GM12873 (cell line): Measurements from ENCODE around the gene CASS4.

Experiments used
- TF ChIP-seq, protein P1 (sequence below): IDR thresholded peaks from 2 replicates; pipeline ENCODE4 v1.5.1; 2012; ENCODE audit warnings: low read depth, mild to moderate bottlenecking, moderate library complexity, low read length, control low read depth; ENCODE audit not compliant: insufficient read depth; ENCODE audit errors: missing control alignments

The CASS4 gene

DNA sequence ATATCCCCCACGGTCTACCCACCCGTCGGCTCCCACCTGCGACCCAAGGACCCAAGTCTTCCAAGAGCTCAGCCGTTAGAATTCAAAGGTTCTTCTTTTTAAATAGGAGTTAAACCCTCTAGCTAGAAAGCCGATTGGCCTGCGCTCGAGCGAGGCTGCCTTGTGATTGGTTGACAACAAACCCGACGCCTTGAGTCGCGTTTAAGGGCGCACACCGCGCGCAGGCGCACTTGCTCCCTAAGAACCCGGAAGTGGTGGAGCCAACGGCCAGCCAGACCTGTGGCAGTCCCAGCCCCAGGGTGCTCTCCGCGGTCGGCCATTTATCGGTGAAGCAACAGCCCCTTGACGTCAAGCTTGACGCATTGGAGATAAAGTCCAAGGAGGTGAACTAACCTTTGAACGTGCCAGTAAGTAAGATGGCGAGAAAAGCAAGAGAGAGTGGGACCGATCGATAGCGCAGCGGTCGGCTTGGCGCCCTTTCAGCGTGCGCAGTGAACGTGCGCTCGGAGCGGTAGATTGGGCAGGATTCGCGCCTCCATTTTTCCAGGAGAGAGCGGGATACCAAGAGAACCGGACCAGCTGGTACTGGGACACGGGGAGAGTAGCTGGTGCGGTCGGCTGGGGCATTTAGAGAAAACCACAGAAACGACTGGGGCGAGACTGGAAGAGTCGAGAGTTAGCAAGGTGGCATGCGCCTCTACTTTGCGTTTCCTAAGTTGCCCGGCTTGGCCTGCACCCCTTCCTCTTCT, 19.8 kb upstream of the CASS4 start, which contains the start of the genes AURKA and CSTF1:
TSS of gene AURKA (minus strand) at position 84 of the 749 bp plus-strand sequence. CDS start 4,018 bp downstream, outside the sequence.
TSS of gene CSTF1 (plus strand) at position 514 of the 749 bp plus-strand sequence. CDS start 2,908 bp downstream, outside the sequence.
- TF ChIP-seq, protein P1, sequence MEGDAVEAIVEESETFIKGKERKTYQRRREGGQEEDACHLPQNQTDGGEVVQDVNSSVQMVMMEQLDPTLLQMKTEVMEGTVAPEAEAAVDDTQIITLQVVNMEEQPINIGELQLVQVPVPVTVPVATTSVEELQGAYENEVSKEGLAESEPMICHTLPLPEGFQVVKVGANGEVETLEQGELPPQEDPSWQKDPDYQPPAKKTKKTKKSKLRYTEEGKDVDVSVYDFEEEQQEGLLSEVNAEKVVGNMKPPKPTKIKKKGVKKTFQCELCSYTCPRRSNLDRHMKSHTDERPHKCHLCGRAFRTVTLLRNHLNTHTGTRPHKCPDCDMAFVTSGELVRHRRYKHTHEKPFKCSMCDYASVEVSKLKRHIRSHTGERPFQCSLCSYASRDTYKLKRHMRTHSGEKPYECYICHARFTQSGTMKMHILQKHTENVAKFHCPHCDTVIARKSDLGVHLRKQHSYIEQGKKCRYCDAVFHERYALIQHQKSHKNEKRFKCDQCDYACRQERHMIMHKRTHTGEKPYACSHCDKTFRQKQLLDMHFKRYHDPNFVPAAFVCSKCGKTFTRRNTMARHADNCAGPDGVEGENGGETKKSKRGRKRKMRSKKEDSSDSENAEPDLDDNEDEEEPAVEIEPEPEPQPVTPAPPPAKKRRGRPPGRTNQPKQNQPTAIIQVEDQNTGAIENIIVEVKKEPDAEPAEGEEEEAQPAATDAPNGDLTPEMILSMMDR, result no peak

DNA sequence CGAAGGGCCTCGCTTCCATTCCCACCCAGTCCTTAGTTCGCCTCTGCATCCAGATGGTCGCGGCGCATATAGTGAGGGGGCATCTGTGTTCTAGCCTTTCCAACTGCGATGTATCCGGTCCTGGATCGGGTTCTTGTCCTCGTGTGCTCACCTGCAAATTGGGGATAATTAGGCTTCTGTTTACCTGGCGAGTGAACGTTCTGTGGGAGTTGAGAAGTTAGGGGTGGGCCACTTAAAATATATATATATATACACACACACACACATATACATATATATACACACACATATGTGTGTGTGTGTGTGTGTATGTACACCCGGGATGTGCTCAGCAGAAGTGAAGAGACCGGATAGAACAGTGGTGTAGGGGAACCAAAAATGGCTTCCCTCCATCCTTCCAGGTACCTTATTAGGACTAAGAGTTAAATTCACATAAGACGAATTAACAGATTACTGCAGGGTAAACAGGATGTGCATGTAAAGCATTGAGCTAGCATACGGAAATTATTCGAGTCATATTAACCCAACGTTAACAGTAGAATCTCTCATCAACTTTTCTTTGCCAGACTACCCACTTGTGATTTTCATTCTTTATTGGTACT, 19.1 kb upstream of the CASS4 start:
- TF ChIP-seq, protein P1, result no peak

DNA sequence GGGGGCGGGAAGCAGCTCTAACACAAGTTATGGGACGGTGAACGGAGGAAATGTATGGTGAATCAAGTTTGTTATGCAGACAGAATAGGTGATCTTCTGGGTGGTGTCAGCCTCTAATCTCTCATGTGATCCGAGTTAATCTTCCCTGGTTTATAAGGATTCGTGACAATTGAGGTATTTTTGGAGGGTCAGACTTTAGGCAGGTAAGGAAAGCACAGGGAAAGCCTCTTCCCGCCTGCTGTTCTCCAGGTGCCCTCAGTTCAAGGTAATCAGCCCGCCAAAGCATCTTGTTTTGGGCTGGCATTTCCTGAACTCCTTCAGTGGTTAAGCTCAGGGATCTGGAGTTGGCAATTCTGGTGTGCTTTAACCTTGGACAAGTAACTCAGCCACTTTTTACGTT, 18.4 kb upstream of the CASS4 start:
- TF ChIP-seq, protein P1, result no peak

DNA sequence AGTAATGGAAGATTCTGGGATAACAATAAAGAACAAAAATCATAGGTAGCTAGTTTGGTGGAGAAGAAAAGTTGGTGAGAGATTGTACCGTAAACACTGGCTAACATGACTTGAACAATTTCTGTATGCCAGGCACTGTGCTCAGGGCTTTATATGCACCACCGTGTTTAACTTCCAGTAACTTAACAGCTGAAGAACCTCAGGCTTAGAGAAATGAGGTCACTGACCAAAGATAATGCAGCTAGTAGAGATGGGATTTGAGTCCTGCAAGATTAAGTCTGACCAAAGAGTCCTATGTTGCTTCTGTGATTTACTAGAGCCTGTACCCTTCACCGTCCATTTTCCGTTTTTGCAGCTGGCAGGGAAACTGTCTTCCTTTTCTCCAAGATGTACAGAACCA, 16.9 kb upstream of the CASS4 start:
- TF ChIP-seq, protein P1, result no peak

DNA sequence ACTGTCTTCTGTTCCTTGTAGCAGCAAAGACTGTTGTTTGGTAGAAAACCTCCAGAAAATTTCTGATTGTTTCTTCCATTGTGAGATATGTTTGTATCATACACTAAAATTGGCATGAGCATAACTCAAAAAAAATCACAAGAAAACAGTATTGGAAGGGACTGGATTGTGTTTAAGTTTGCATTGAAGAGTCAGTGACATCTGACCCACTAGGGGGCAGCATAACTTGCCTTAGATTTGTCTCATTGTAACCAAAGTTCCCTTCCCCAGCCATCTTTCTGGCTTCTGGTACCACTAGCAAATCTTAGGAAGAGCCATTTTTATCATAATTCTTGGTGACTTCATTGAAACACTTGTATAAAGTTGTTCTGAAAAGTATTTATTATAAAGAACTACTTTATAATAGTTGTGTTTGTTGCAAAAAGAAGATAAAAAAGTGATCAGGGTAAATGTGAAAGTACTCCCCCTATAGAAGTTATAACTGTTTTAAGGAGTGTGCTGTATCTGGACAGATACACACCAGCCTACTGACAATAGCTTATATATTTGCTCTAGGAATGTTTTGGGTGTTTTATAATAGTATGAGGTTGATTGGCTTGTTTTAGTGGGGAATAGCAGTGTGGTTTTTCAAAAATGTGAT, 11.9 kb upstream of the CASS4 start:
- TF ChIP-seq, protein P1, result peak; percentile 86

DNA sequence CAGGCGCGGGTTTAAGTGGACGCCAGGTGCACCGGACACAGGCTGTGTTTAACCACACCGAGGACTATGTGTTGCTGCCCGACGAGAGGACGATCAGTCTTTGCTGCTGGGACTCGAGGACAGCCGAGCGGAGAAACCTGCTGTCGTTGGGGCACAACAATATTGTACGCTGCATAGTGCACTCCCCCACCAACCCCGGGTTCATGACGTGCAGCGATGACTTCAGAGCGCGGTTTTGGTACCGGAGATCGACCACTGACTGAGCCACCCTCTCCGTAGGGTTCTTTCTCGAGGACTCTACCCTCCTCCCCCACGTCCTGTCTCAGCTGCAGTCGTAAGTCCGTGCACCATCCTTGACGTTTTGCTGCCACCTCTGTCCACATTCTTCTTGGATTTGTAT, 8.6 kb upstream of the CASS4 start:
- TF ChIP-seq, protein P1, result no peak

DNA sequence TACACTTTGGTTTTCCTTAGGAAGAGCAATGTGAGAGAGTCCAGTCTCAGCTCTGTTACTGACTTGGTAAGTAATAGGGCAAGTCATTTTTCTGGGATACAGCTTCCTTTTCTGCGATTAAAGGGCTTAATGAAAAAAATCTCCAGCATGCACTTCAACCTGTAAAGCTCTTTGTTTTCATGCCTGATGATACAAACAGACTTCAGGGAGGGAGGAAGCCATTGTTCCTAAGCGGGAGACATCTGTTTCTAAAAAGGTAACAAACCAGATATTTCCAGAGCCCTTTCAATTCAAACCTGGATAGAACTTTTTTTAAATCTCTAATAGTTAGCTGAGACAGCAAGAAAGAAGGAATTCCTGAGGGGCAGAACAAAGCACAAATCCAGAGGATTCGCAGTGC, 5.2 kb upstream of the CASS4 start:
- TF ChIP-seq, protein P1, result no peak
